Left ventricle myocardium inferior (tissue), 1 donor: ENCODE results near the gene TBL1X. TPM values are rescaled to one million over a fixed set of nuclear protein-coding genes. Genes with fewer than 3 reads are reported as not detected.

Experiments used
- DNase-seq: peaks from one replicate; pipeline ENCODE4 v3.0.0-alpha.2; 2020
- H3K27ac ChIP-seq: fragments of 200-600 bp; replicated peaks from 2 replicates; pipeline ENCODE4 v1.8.0; 2021
- H3K27me3 ChIP-seq: fragments of 200-600 bp; 2 replicates; pipeline ENCODE4 v1.8.0; 2021; ENCODE audit warnings: low read depth
- H3K36me3 ChIP-seq: fragments of 200-600 bp; 2 replicates; pipeline ENCODE4 v1.8.0; 2021
- H3K4me1 ChIP-seq: fragments of 200-600 bp; 2 replicates; pipeline ENCODE4 v1.8.0; 2021
- H3K4me3 ChIP-seq: fragments of 200-600 bp; 2 replicates; pipeline ENCODE4 v1.8.0; 2021; ENCODE audit warnings: mild to moderate bottlenecking, moderate library complexity
- H3K9me3 ChIP-seq: fragments of 200-600 bp; replicated peaks from 2 replicates; pipeline ENCODE4 v1.8.0; 2021
- CTCF ChIP-seq: fragments of 200-600 bp; IDR thresholded peaks from 2 replicates; pipeline ENCODE4 v1.8.0; 2021; ENCODE audit warnings: antibody characterized with exemption, mild to moderate bottlenecking, borderline replicate concordance
- intact Hi-C: fragments of 100-400 bp; cut with micrococcal nuclease; formaldehyde crosslinking; loops from one replicate; pipeline ENCODE4 v1.11.0; 2022
- total RNA-seq: library from RNA; stranded (reverse); fragmentation: NEBNext Ultra II Directional; extraction: Animal tissue kit (Norgen Biotek cat#: 25700); gene quantifications from one replicate; pipeline ENCODE4 v1.2.1, GENCODE V29; 2021
- donor health status: DM: no; HTN: yes; CAD: no; lungs with severe emphysema.

The TBL1X gene
- total RNA-seq, 1 donor from 2014 or later = 9.4 TPM

- Histone ChIP-seq H3K36me3 (no peaks in the 10 kb centered on the region), H3K27ac (no peak overlapping the region), H3K27me3 (no peaks in the 10 kb centered on the region), H3K4me3 (no peak overlapping the region), H3K9me3 (no peaks in the 10 kb centered on the region), H3K4me1 (no peaks in the 10 kb centered on the region)
- DNase-seq = no peak
- peak; percentile 41 for TF ChIP-seq CTCF
- intact Hi-C loops = no loop called here
Measured at GRCh38 chrX:9682456-9682855, 217.6 kb downstream of the TBL1X start.

GRCh38 chrX:9682861-9683260 is 218.0 kb downstream of the TBL1X start:
- intact Hi-C loops = no loop called here
- DNase-seq = no peak
- TF ChIP-seq CTCF = no peak
- no peak overlapping the region for H3K27ac ChIP-seq
- no peak overlapping the region for H3K4me3 ChIP-seq
- H3K27me3 ChIP-seq = no peaks in the 10 kb centered on the region
- no peaks in the 10 kb centered on the region for H3K36me3 ChIP-seq
- no peaks in the 10 kb centered on the region for H3K9me3 ChIP-seq
- H3K4me1 ChIP-seq = no peaks in the 10 kb centered on the region

- Histone ChIP-seq H3K27ac (no peak overlapping the region), H3K27me3 (no peaks in the 10 kb centered on the region), H3K4me3 (no peak overlapping the region), H3K4me1 (no peaks in the 10 kb centered on the region), H3K36me3 (no peaks in the 10 kb centered on the region), H3K9me3 (no peaks in the 10 kb centered on the region)
- intact Hi-C loops = no loop called here
- DNase-seq = no peak
- TF ChIP-seq CTCF = no peak
Measured at GRCh38 chrX:9683350-9683749, 218.5 kb downstream of the TBL1X start.

GRCh38 chrX:9687899-9688298 is 223.0 kb downstream of the TBL1X start:
- peaks cover 9% of the 10 kb centered on the region for H3K36me3 ChIP-seq
- intact Hi-C loops = no loop called here

GRCh38 chrX:9688833-9689232 is 224.0 kb downstream of the TBL1X start:
- Histone ChIP-seq H3K9me3 (no peaks in the 10 kb centered on the region), H3K36me3 (peaks cover 13% of the 10 kb centered on the region), H3K27ac (no peak overlapping the region), H3K4me3 (no peak overlapping the region), H3K27me3 (no peaks in the 10 kb centered on the region), H3K4me1 (no peaks in the 10 kb centered on the region)
- TF ChIP-seq CTCF = no peak
- intact Hi-C loops = no loop called here
- DNase-seq = no peak

More at GRCh38 chrX:9687899-9688298, 223.0 kb downstream of the TBL1X start:
- Histone ChIP-seq H3K9me3 (no peaks in the 10 kb centered on the region), H3K4me3 (no peak overlapping the region), H3K4me1 (no peaks in the 10 kb centered on the region), H3K27me3 (no peaks in the 10 kb centered on the region), H3K27ac (no peak overlapping the region)
- no peak for DNase-seq
- TF ChIP-seq CTCF = no peak

GRCh38 chrX:9690046-9690445 is 225.2 kb downstream of the TBL1X start:
- Histone ChIP-seq H3K9me3 (no peaks in the 10 kb centered on the region), H3K27me3 (no peaks in the 10 kb centered on the region), H3K27ac (no peak overlapping the region), H3K4me3 (no peak overlapping the region), H3K4me1 (no peaks in the 10 kb centered on the region), H3K36me3 (peaks cover 13% of the 10 kb centered on the region)
- intact Hi-C loops = no loop called here
- TF ChIP-seq CTCF = no peak
- no peak for DNase-seq
